Smooth muscle cell (in vitro differentiated cells): ENCODE measurements around the gene UBE2E3. TPM values are rescaled to one million over a fixed set of nuclear protein-coding genes. Genes with fewer than 3 reads are reported as not detected.
"Not testable (repeated sequence)": the region's sequence is repeated elsewhere in the genome, so short reads cannot be mapped to it uniquely, and the experiment has no call there.

Experiments
- DNase-seq: peaks from one replicate; lab custom pipeline; 2025; ENCODE audit not compliant: unreplicated experiment; lab: John Stamatoyannopoulos, UW
- H2AFZ ChIP-seq: fragments of 200-600 bp; sonication (generic); 2 replicates; pipeline ENCODE4 v1.6.0; 2016; ENCODE audit warnings: antibody characterized with exemption, low read depth, mild to moderate bottlenecking
- H3F3A ChIP-seq: fragments of 200-600 bp; sonication (generic); 2 replicates; pipeline ENCODE4 v1.6.0; 2017; ENCODE audit warnings: antibody characterized with exemption, low read depth
- H3K27ac ChIP-seq: fragments of 200-600 bp; sonication (generic); 2 replicates; pipeline ENCODE4 v1.5.1; 2016; ENCODE audit warnings: low read depth, mild to moderate bottlenecking
- H3K27me3 ChIP-seq: fragments of 200-600 bp; sonication (generic); 2 replicates; pipeline ENCODE4 v1.6.1; 2016; ENCODE audit warnings: low read depth, mild to moderate bottlenecking
- H3K36me3 ChIP-seq: fragments of 200-600 bp; sonication (generic); 2 replicates; pipeline ENCODE4 v1.5.1; 2016; ENCODE audit warnings: low read depth
- H3K4me1 ChIP-seq: fragments of 200-600 bp; sonication (generic); 2 replicates; pipeline ENCODE4 v1.5.1; 2016; ENCODE audit warnings: low read depth
- H3K4me2 ChIP-seq: fragments of 200-600 bp; sonication (generic); 2 replicates; pipeline ENCODE4 v1.6.0; 2016; ENCODE audit warnings: mild to moderate bottlenecking
- H3K4me3 ChIP-seq: fragments of 200-600 bp; sonication (generic); 2 replicates; pipeline ENCODE4 v1.5.1; 2016; ENCODE audit warnings: mild to moderate bottlenecking
- H3K79me2 ChIP-seq: fragments of 200-600 bp; sonication (generic); 2 replicates; pipeline ENCODE4 v1.6.0; 2016; ENCODE audit warnings: low read depth, mild to moderate bottlenecking
- H3K9ac ChIP-seq: fragments of 200-600 bp; sonication (generic); 2 replicates; pipeline ENCODE4 v1.6.0; 2016; ENCODE audit warnings: low read depth
- H3K9me3 ChIP-seq: fragments of 200-600 bp; sonication (generic); replicated peaks from 2 replicates; pipeline ENCODE4 v1.5.1; 2016; ENCODE audit warnings: low read depth
- H4K20me1 ChIP-seq: fragments of 200-600 bp; sonication (generic); 2 replicates; pipeline ENCODE4 v1.6.0; 2016; ENCODE audit warnings: low read depth
- WGBS: methylation state at CpG from one replicate; pipeline ENCODE4 v1.1.7; 2016; ENCODE audit warnings: low lambda C conversion rate; 5-methylcytosine and 5-hydroxymethylcytosine counted together
- polyA plus RNA-seq: library from polyadenylated mRNA; unstranded; fragments of >200 nt; fragmentation: Nextera tagmentation; extraction: Ambion mirVana; gene quantifications from 2 replicates; pipeline ENCODE4 v1.2.1, GENCODE V29; 2016
- total RNA-seq: library from RNA; depleted of rRNA; stranded (reverse); fragments of >200 nt; gene quantifications from 2 replicates; pipeline ENCODE4 v1.2.3, GENCODE V29; 2014
- TF ChIP-seq, protein P1 (sequence below): fragments of 200-600 bp; sonication (generic); IDR thresholded peaks from 2 replicates; pipeline ENCODE4 v1.5.1; 2017; ENCODE audit warnings: borderline replicate concordance, mild to moderate bottlenecking, antibody characterized with exemption; ENCODE audit not compliant: insufficient read depth, poor library complexity, severe bottlenecking

Gene UBE2E3
- total and polyA plus RNA-seq, 2 experiments from 2014 or later = 225 to 259 TPM

DNA sequence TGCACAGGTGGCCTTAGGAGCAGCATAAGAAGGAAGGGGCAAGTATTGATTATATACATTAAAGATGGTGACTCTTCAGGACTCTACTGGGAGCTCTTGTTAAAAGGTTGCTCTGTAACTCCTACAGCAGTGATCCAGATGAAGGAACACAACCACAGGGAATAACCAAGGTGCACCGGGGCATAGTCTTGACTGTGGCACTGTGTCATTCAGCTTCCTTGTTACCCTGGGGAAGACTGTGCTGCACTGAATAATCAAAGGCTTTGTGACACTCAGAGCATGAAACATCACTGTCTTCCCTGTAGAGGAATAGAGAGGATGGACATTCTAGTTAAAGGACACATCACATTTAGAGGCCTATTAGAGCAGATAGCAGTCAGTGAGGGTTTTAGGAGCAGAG lies 105.3 kb downstream of the UBE2E3 start:
- 88% methylated on average over 1 of the region's 1 CpG for WGBS
- H3K4me3 ChIP-seq = no peak overlapping the region

DNA sequence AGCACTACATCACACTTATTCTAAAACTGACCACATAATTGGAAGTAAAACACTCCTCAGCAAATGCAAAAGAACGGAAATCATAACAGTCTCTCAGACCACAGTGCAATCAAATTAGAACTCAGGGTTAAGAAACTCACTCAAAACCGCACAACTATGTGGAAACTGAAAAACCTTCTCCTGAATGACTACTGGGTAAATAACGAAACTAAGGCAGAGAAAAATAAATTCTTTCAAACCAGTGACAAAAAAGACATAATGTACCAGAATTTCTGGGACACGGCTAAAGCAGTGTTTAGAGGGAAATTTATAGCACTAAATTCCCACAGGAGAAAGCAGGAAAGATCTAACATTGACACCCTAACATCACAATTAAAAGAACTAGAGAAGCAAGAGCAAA lies 111.5 kb downstream of the UBE2E3 start:
- 71% methylated on average over 4 of the region's 4 CpGs for WGBS
- not testable (repeated sequence) for H4K20me1 ChIP-seq, H3K79me2 ChIP-seq, DNase-seq, H3K4me1 ChIP-seq, H3K27ac ChIP-seq, H3K9ac ChIP-seq, H2AFZ ChIP-seq, H3K36me3 ChIP-seq, H3K4me3 ChIP-seq, H3K27me3 ChIP-seq, H3K9me3 ChIP-seq, H3F3A ChIP-seq, H3K4me2 ChIP-seq

More for the DNA sequence above, 105.3 kb downstream of the UBE2E3 start:
- no peaks in the 10 kb centered on the region for H3K79me2 ChIP-seq
- no peak overlapping the region for H3K27ac ChIP-seq
- H2AFZ ChIP-seq = no peak overlapping the region
- H3K4me1 ChIP-seq = no peaks in the 10 kb centered on the region
- no peak overlapping the region for H3K9ac ChIP-seq
- no peaks in the 10 kb centered on the region for H3K36me3 ChIP-seq
- no peak overlapping the region for H3K4me2 ChIP-seq
- TF ChIP-seq, protein P1, sequence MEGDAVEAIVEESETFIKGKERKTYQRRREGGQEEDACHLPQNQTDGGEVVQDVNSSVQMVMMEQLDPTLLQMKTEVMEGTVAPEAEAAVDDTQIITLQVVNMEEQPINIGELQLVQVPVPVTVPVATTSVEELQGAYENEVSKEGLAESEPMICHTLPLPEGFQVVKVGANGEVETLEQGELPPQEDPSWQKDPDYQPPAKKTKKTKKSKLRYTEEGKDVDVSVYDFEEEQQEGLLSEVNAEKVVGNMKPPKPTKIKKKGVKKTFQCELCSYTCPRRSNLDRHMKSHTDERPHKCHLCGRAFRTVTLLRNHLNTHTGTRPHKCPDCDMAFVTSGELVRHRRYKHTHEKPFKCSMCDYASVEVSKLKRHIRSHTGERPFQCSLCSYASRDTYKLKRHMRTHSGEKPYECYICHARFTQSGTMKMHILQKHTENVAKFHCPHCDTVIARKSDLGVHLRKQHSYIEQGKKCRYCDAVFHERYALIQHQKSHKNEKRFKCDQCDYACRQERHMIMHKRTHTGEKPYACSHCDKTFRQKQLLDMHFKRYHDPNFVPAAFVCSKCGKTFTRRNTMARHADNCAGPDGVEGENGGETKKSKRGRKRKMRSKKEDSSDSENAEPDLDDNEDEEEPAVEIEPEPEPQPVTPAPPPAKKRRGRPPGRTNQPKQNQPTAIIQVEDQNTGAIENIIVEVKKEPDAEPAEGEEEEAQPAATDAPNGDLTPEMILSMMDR = no peak
- H3F3A ChIP-seq = no peaks in the 10 kb centered on the region
- H3K9me3 ChIP-seq = no peaks in the 10 kb centered on the region
- no peaks in the 10 kb centered on the region for H4K20me1 ChIP-seq
- DNase-seq = no peak
- H3K27me3 ChIP-seq = no peaks in the 10 kb centered on the region

DNA sequence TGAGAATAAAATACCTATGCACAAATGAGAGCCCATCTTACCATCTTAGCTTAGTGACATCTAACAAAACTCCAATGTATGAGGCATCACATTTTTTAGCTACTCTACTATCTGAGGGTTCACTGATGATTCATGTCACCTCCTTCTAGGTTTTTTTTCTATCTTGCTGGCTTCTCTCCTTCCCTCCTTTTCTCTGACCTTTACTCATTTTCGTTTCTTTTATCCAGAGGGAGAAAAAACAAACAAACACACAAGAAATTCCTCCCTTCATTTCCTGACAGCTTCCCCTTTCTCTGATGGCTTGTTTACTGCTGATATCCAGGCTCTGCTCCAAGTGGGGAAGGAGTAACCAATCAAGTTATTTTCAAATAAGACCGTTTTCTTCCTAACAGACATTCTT lies 115.1 kb downstream of the UBE2E3 start:
- no peak overlapping the region for H3K4me2 ChIP-seq
- H3F3A ChIP-seq = no peaks in the 10 kb centered on the region
- WGBS = 74% methylated on average over 2 of the region's 2 CpGs
- no peak overlapping the region for H3K4me3 ChIP-seq
- TF ChIP-seq, protein P1 = no peak
- H3K27ac ChIP-seq = no peak overlapping the region
- H3K4me1 ChIP-seq = no peaks in the 10 kb centered on the region
- no peaks in the 10 kb centered on the region for H3K79me2 ChIP-seq
- H4K20me1 ChIP-seq = no peaks in the 10 kb centered on the region
- no peak overlapping the region for H2AFZ ChIP-seq
- no peak for DNase-seq
- peaks cover 3% of the 10 kb centered on the region for H3K9me3 ChIP-seq
- H3K27me3 ChIP-seq = no peaks in the 10 kb centered on the region
- H3K9ac ChIP-seq = no peak overlapping the region
- H3K36me3 ChIP-seq = no peaks in the 10 kb centered on the region

DNA sequence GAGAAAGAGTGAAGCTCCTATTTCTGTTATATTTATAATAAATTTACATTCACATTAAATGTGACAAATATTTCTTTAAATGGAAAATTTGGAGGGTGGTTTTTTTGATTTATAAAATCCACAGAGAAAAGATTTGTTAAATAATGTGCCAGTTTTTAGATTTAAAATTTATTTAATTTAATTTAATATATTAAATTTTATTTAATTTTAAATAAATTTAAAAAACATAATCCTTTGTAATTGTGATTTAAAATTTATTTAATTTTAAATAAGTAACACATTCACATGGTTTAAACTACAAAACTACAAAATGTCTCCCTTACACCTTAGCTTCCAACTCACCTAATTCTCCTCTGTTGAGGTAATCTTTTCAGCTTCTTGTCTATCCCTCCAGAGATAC lies 123.3 kb downstream of the UBE2E3 start:
- no peaks in the 10 kb centered on the region for H3K79me2 ChIP-seq
- TF ChIP-seq, protein P1 = no peak
- DNase-seq = no peak

More for the DNA sequence above, 123.3 kb downstream of the UBE2E3 start:
- no peaks in the 10 kb centered on the region for H3K9me3 ChIP-seq
- H3K36me3 ChIP-seq = no peaks in the 10 kb centered on the region
- H3F3A ChIP-seq = no peaks in the 10 kb centered on the region
- no peaks in the 10 kb centered on the region for H4K20me1 ChIP-seq
- H3K4me1 ChIP-seq = peaks cover 12% of the 10 kb centered on the region
- H3K27me3 ChIP-seq = no peaks in the 10 kb centered on the region
- no peak overlapping the region for H3K4me2 ChIP-seq
- H3K4me3 ChIP-seq = no peak overlapping the region
- no peak overlapping the region for H3K9ac ChIP-seq
- H3K27ac ChIP-seq = no peak overlapping the region
- no peak overlapping the region for H2AFZ ChIP-seq
